ENCODE measurements around the gene TRAPPC2L. TPM values are rescaled to one million over a fixed set of nuclear protein-coding genes. Genes with fewer than 3 reads are reported as not detected.

The TRAPPC2L gene
- total and polyA plus RNA-seq, 2 experiments from 2014 or later, result 59.3 to 167 TPM

GRCh38 chr16:88884569-88885271, 27.8 kb downstream of the TRAPPC2L start:
- Mint-ChIP-seq H3K27ac (no peak overlapping the region), H3K27me3 (ENCODE audit: insufficient read depth, low read depth, poor library complexity) (peaks cover 23% of the 10 kb centered on the region), H3K4me3 (no peak overlapping the region), H3K36me3 (ENCODE audit: low read depth) (peaks cover 3% of the 10 kb centered on the region; the same call in 1 of the 3 replicates), H3K4me1 (peaks cover 2% of the 10 kb centered on the region; the same call in 1 of the 3 replicates), H3K9me3 (peaks cover 3% of the 10 kb centered on the region)
- no peak overlapping the region for H3K4me3 ChIP-seq
- no peak for TF ChIP-seq POLR2AphosphoS5 (IDR thresholded peaks at IDR 0.05; ENCODE audit: low read depth)
- ATAC-seq (no peak), DNase-seq (ENCODE audit: low spot score) (no peak)
- H3K9me2 ChIP-seq (ENCODE audit: insufficient read depth), result no peaks in the 10 kb centered on the region
- H3F3A ChIP-seq (replicated peaks; ENCODE audit: low read depth), result no peaks in the 10 kb centered on the region
- no peak overlapping the region for H2AFZ ChIP-seq
- no peaks in the 10 kb centered on the region for H3K79me2 ChIP-seq (replicated peaks; ENCODE audit: insufficient read depth)
- no peak overlapping the region for H3K4me2 ChIP-seq
- H3K4me1 ChIP-seq (ENCODE audit: insufficient read depth), result no peaks in the 10 kb centered on the region
- no peak overlapping the region for H3K27ac ChIP-seq (ENCODE audit: low read depth)
- no peaks in the 10 kb centered on the region for H3K27me3 ChIP-seq (ENCODE audit: insufficient read depth)
- no peaks in the 10 kb centered on the region for H4K20me1 ChIP-seq (replicated peaks; ENCODE audit: insufficient read depth)
- no peaks in the 10 kb centered on the region for H3K36me3 ChIP-seq (ENCODE audit: insufficient read depth)

- Histone ChIP-seq H3K27me3 (ENCODE audit: insufficient read depth) (no peaks in the 10 kb centered on the region), H3K79me2 (replicated peaks; ENCODE audit: insufficient read depth) (no peaks in the 10 kb centered on the region), H4K20me1 (replicated peaks; ENCODE audit: insufficient read depth) (no peaks in the 10 kb centered on the region), H3F3A (replicated peaks; ENCODE audit: low read depth) (no peaks in the 10 kb centered on the region), H3K4me1 (ENCODE audit: insufficient read depth) (no peaks in the 10 kb centered on the region), H3K4me2 (no peak overlapping the region), H3K36me3 (ENCODE audit: insufficient read depth) (no peaks in the 10 kb centered on the region), H3K4me3 (no peak overlapping the region), H2AFZ (no peak overlapping the region), H3K9me2 (ENCODE audit: insufficient read depth) (no peaks in the 10 kb centered on the region), H3K27ac (ENCODE audit: low read depth) (no peak overlapping the region)
- H3K9me3 Mint-ChIP-seq, result peaks cover 8% of the 10 kb centered on the region
- peaks cover 21% of the 10 kb centered on the region for H3K27me3 Mint-ChIP-seq (ENCODE audit: insufficient read depth, low read depth, poor library complexity)
- DNase-seq (ENCODE audit: low spot score) (no peak), ATAC-seq (no peak)
- peaks cover 3% of the 10 kb centered on the region; the same call in 1 of the 3 replicates for H3K36me3 Mint-ChIP-seq (ENCODE audit: low read depth)
- H3K4me3 Mint-ChIP-seq, result no peak overlapping the region
- H3K27ac Mint-ChIP-seq, result no peak overlapping the region
- H3K4me1 Mint-ChIP-seq, result peaks cover 2% of the 10 kb centered on the region; the same call in 1 of the 3 replicates
- no peak for TF ChIP-seq NANOG (IDR thresholded peaks at IDR 0.05; ENCODE audit: borderline replicate concordance)
- TF ChIP-seq ZNF462 (CRISPR knock-in tag; IDR thresholded peaks at IDR 0.05), result no peak
- no peak for TF ChIP-seq STAT1 (IDR thresholded peaks at IDR 0.05; ENCODE audit: unreplicated experiment)
- TF ChIP-seq EZH2phosphoT487 (IDR thresholded peaks at IDR 0.05; ENCODE audit: unreplicated experiment), result no peak
- TF ChIP-seq ZNF331 (CRISPR knock-in tag; IDR thresholded peaks at IDR 0.05; ENCODE audit: low read depth), result no peak
- no peak for TF ChIP-seq ETS1 (IDR thresholded peaks at IDR 0.05)
- no peak for TF ChIP-seq JUNB (IDR thresholded peaks at IDR 0.05; ENCODE audit: unreplicated experiment)
- no peak for TF ChIP-seq POLR2AphosphoS5 (IDR thresholded peaks at IDR 0.05; ENCODE audit: low read depth)
- TF ChIP-seq EZH2 (IDR thresholded peaks at IDR 0.05; ENCODE audit: low read depth, unreplicated experiment), result no peak
- no peak for TF ChIP-seq ZNF114 (CRISPR knock-in tag; IDR thresholded peaks at IDR 0.05)
These were observed 28.9 kb downstream of the TRAPPC2L start for GRCh38 chr16:88885693-88886280.
